ACHN (cell line): ENCODE data around the gene RAB3D.

Source experiments
- DNase-seq: peaks from one replicate; pipeline ENCODE4 v3.0.0-alpha.2; 2015
- in situ Hi-C: cut with HindIII; loops from 2 replicates; pipeline ENCODE4 v1.10.0; 2017; ENCODE audit warnings: low sequenced_read_pairs, low pct_ligation_motif_present, low pct_unique_long_range_greater_than_20kb

Gene RAB3D

DNA sequence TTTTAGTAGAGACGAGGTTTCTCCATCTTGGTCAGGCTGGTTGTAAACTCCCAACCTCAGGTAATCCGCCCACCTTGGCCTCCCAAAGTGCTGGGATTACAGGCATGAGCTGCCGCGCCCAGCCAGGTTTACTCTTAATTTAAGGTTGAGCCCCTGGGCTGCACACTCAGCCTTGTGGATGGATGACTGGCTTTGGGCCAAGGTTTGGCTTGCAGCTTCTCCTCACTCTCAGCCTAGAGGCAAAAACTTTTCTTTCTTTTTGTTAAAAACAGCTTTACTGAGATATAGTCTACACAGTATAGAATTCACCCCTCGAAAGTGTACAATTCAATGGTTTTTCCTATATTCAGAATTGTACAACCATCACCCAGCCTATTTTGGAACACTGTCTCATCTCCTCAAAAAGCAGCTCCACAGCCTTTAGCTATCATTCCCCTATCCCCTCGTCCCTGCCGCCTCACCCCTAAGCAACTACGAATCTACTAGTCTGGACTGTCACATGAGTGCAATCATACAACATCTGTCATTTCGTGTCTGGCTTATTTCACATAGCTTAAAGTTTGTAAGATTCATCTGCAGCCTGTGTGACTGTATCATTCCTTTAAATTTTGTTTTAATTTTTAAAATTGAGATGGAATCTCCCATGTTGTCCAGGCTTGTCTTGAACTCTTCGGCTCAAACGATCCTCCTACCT, 58.0 kb downstream of the RAB3D start:
- no peak for DNase-seq
- in situ Hi-C loops = no loop called here

DNA sequence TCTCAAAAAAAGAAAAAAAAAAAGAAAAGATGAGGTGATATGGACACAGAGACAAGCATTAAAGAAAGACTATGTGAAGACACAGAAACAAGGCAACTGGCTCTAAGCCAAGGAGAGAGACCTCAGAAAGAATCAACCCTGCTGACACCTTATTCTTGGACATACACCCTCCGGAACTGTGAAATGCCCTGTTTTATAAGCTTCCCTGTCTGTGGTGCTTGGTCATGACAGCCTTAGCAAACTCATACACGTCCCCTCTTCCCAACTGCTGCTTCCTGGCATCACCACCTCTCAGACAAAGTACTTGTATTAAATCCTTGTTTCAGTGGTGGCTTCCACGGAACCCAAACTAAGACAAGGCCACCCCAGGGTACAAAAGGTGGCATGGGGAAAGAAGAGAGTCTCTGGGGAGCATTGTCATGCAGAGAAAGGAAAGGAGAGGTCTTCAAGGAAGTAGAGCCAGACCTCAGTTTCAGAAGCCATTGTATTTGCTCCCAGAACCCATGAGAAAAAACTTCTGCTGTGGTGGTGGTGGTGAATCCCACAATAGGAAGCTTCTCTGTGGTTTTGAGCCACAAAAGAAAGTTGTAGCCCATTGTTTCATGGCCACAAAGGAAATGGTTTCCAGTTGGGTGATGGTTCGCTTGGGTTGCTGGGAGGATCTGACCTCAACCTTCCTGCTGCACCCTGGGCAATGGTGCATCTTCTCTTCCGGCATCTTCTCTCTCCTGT, 59.8 kb downstream of the RAB3D start:
- DNase-seq = no peak
- in situ Hi-C loops = no loop called here

DNA sequence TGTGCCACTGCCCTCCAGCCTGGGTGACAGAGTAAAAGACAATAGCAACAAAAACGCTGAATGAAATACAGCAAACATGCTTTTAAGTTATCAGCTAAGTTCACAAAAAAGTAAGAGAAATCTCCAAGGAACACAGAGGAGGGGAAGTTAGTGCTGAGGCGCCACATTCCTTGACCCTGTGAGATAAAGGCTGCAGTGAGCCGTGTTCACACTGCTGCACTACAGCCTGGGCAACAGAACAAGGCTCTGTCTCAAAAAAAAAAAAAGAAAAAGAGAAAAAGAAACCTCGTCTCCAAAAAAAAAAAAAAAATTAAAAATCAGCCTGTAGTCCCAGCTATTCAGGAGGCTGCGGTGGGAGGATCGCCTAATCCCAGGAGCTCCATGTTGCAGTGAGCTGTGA, 60.8 kb downstream of the RAB3D start:
- in situ Hi-C loops = no loop called here

DNA sequence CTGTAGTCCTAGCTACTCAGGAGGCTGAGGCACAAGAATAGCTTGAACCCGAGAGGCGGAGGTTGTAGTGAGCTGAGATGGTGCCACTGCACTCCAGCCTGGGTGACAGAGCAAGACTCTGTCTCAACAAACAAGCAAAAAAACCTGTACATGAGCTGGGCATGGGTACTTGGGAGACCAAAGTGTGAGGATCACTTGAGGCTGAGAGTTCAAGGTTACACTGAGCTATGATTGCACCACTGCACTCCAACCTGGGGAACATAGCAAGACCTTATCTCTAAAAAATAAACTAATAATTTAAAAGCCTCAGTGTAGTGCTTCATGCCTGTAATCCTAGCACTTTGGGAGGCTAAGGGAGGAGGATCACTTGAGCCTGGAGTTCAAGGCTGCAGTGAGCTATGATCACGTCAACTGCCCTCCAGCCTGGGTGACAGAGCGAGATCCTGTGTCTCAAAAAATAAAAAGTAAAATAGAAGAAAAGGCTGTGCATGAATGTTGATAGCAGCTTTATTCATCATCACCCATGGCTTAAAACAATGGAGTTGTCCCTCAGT, 64.8 kb downstream of the RAB3D start:
- DNase-seq = no peak
- in situ Hi-C loops = no loop called here

More for the DNA sequence above, 60.8 kb downstream of the RAB3D start:
- DNase-seq = no peak

DNA sequence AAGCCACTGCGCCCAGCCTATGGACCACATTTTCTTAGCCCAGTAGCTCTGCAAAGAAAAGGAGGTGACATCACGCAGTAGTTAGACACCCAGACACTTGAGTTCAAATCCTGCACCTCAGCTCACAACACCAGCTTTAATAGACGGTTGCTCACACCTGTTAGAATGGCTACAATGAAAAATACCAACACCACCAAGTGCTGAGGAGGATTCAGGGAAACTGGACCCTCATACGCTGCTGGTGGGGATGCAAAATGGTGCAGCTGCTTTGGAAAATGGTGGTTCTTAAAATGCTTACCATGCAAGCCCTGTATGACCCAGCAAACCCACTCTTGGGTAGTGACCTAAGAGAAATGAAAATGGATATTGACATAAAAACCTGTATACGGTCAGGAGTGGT, 65.5 kb downstream of the RAB3D start:
- in situ Hi-C loops = no loop called here
- no peak for DNase-seq

DNA sequence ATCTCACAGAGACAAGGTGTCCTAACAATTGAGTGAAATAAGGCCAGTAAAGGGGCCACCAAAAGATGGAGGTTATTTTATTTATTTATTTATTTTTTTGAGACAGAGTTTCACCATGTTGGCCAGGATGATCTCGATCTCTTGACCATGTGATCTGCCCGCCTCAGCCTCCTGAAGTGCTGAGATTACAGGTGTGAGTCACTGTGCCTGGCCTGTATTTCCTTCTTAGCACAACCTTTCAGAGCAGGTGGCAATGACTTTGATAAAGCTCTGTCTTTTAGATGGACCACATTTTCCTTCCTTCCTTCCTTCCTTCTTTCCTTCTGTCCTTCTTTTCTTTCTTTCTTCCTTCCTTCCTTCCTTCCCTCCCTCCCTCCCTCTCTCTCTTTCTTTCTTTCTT, 66.2 kb downstream of the RAB3D start:
- in situ Hi-C loops = no loop called here
- no peak for DNase-seq
